ENCODE measurements around the gene QPRT. TPM values are rescaled to one million over a fixed set of nuclear protein-coding genes. Genes with fewer than 3 reads are reported as not detected.

The QPRT gene
- total RNA-seq, 6 experiments from 2014 or later: 3.0 to 12.4 (median 10.3) TPM

DNA sequence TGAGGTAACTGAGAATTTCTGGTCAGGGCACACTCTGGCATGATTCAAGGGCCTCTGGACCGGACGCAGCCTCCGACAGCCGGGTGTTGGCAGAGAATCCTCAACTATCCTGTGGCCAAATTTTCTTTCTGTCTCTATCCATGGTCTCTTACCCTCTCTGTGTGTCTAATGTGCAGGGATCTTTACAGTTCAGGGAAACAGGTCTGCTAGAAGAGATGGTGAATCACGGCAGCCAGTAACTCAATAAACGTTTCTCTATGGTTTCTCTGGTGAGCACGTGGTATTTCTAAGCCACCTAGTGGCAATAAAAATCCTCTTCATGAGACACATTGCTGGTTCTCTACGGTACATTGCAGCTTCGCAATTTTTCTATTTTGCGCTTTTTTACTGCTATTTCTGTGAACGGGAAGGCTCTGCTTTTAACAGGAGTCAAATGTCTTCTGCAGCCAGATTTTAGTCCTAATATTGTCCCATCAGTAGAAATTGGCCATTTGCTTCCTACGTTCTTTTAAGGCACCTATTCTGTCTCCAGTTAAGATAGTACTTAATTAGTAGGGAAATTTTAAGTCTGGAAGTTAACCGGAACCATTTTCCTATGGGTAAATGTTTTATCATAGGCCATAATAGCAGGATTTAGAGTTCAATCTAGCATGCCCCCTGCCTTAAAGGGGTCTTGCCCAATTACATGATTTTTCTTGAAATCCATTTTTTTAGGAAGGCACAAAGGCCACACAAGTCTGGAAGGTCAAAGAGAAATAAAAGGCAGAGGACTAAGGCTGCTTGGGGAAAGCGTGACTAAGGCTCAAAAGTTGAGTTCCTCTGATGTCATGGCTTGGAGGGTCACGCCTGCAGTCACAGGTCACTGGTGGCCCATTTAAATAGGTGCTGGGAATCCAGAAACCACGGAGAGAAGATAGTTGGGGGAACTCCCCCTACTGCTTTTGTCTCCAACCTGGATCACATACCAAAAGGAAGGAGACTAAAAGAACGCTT, 31.5 kb downstream of the QPRT start:
- Mint-ChIP-seq H3K9me3 (no peaks in the 10 kb centered on the region; the same call in 1 of the 2 replicates), H3K36me3 (ENCODE audit: low read depth) (no peaks in the 10 kb centered on the region), H3K27me3 (ENCODE audit: insufficient read depth) (peaks cover 14% of the 10 kb centered on the region), H3K4me1 (ENCODE audit: low read depth) (peaks cover 15% of the 10 kb centered on the region), H3K27ac (peak overlapping the region; percentile 36; the same call in 1 of the 2 replicates), H3K4me3 (peak overlapping the region; percentile 50)
- TF ChIP-seq, protein P1, sequence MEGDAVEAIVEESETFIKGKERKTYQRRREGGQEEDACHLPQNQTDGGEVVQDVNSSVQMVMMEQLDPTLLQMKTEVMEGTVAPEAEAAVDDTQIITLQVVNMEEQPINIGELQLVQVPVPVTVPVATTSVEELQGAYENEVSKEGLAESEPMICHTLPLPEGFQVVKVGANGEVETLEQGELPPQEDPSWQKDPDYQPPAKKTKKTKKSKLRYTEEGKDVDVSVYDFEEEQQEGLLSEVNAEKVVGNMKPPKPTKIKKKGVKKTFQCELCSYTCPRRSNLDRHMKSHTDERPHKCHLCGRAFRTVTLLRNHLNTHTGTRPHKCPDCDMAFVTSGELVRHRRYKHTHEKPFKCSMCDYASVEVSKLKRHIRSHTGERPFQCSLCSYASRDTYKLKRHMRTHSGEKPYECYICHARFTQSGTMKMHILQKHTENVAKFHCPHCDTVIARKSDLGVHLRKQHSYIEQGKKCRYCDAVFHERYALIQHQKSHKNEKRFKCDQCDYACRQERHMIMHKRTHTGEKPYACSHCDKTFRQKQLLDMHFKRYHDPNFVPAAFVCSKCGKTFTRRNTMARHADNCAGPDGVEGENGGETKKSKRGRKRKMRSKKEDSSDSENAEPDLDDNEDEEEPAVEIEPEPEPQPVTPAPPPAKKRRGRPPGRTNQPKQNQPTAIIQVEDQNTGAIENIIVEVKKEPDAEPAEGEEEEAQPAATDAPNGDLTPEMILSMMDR (IDR thresholded peaks at IDR 0.05): peak; percentile 85
- DNase-seq: peak; percentile 73

DNA sequence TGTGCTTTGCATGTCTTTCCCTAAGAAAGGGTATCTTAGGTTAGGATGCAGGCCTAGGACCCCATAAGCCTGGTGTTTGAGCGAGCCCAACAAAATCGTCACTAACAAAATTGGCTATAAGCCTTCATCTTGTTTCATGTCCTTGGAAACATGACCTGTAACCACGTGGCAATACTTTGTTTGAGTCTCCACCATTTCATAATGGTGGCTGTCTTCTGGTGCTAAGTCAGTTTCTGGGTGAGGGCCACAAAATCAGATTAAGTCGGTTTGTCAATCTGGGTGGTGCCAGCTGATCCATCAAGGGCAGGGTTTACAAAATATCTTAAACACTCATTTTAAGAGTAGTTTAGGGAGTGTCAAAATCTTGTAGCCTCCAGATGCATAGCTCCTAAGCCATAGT, 33.8 kb downstream of the QPRT start:
- Mint-ChIP-seq H3K4me1 (ENCODE audit: low read depth) (peaks cover 15% of the 10 kb centered on the region), H3K27me3 (ENCODE audit: insufficient read depth) (peaks cover 20% of the 10 kb centered on the region), H3K36me3 (ENCODE audit: low read depth) (no peaks in the 10 kb centered on the region), H3K4me3 (no peak overlapping the region), H3K9me3 (no peaks in the 10 kb centered on the region; the same call in 1 of the 2 replicates), H3K27ac (no peak overlapping the region)
- TF ChIP-seq, protein P1 (IDR thresholded peaks at IDR 0.05): no peak
- DNase-seq: no peak

DNA sequence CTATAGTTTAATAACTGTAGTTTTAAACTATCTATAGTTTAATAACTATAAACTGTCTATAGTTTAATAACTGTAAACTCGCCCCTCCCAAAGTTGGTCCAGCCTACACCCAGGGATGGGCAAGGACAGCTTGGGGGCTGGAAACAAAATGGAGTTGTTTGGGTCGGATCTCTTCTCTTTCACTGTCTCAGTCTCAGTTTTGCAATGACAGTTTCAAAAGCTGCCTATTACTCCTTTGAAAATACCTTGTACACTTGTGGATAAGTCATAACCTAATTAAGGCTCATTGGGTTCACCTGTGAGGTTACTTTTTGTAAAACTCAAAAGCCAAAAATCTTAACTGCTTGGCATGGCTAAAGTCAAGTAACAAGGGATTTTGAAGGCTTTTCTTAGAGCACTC, 35.4 kb downstream of the QPRT start:
- no peak overlapping the region for H3K27ac Mint-ChIP-seq
- peaks cover 28% of the 10 kb centered on the region for H3K27me3 Mint-ChIP-seq (ENCODE audit: insufficient read depth)
- TF ChIP-seq, protein P1 (IDR thresholded peaks at IDR 0.05): no peak
- H3K4me3 Mint-ChIP-seq: no peak overlapping the region
- no peaks in the 10 kb centered on the region for H3K36me3 Mint-ChIP-seq (ENCODE audit: low read depth)
- H3K9me3 Mint-ChIP-seq: no peaks in the 10 kb centered on the region; the same call in 1 of the 2 replicates
- no peak for DNase-seq
- H3K4me1 Mint-ChIP-seq (ENCODE audit: low read depth): peaks cover 15% of the 10 kb centered on the region

DNA sequence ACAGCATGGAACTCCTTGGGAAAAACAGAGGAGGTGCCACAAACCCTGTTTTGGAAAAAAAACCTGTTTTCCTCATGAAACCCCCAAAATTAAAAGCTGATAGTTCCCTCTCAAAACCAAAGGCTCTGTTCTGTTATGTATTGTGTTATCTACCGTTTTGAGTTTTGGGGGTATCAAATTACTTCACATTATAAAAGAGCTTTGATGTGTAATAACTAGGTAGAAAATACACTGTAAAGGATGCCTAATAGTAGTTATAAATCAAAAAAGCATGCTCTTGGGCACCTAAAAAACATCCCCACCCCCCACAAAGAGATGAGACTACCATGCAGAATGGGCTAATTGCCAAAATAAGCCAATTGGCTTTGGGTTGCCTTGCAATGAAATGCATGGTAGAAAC, 36.0 kb downstream of the QPRT start:
- H3K4me3 Mint-ChIP-seq: no peak overlapping the region
- TF ChIP-seq, protein P1 (IDR thresholded peaks at IDR 0.05): no peak
- H3K9me3 Mint-ChIP-seq: no peaks in the 10 kb centered on the region; the same call in 1 of the 2 replicates
- peaks cover 9% of the 10 kb centered on the region for H3K4me1 Mint-ChIP-seq (ENCODE audit: low read depth)
- H3K27ac Mint-ChIP-seq: no peak overlapping the region
- H3K27me3 Mint-ChIP-seq (ENCODE audit: insufficient read depth): peaks cover 28% of the 10 kb centered on the region
- H3K36me3 Mint-ChIP-seq (ENCODE audit: low read depth): no peaks in the 10 kb centered on the region
- DNase-seq: no peak

DNA sequence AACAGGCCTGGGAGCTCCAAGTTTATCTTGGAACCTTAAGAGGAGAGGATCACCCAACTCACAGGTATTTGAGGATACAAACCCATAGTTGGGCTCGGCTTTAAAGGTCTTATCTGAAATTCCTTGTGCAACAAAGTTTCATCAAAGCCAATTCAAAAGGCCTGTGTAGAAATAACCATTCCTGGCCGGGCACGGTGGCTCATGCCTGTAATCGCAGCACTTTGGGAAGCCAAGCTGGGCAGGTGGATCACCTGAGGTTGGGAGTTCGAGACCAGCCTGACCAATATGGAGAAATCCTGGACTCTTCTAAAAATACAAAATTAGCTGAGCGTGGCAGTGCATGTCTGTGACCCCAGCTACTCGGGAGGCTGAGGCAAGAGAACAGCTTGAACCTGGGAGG, 38.1 kb downstream of the QPRT start:
- H3K4me3 Mint-ChIP-seq: no peak overlapping the region
- DNase-seq: no peak
- no peak overlapping the region for H3K27ac Mint-ChIP-seq
- H3K4me1 Mint-ChIP-seq (ENCODE audit: low read depth): peaks cover 7% of the 10 kb centered on the region; the same call in 1 of the 2 replicates
- no peaks in the 10 kb centered on the region for H3K36me3 Mint-ChIP-seq (ENCODE audit: low read depth)
- peaks cover 26% of the 10 kb centered on the region for H3K27me3 Mint-ChIP-seq (ENCODE audit: insufficient read depth)
- no peaks in the 10 kb centered on the region for H3K9me3 Mint-ChIP-seq
- TF ChIP-seq, protein P1 (IDR thresholded peaks at IDR 0.05): no peak

Measured in HFFc6 (cell line).